ENCODE results near the gene CNN2. TPM values are rescaled to one million over a fixed set of nuclear protein-coding genes. Genes with fewer than 3 reads are reported as not detected.
A peak's percentile ranks its signal among the peaks of the same experiment; 100 is the strongest.

Gene CNN2
- total and polyA plus RNA-seq, 2 donors from 2014 or later = 64.1 to 131 TPM

GRCh38 chr19:1065606-1066109 lies 39.2 kb downstream of the CNN2 start:
- no peak overlapping the region for H3K27ac ChIP-seq (ENCODE audit: low read depth in 2 of 2, low read length in 2 of 2)
- intact Hi-C loops (cut with DNase I) = no loop called here
- no peak overlapping the region for H3K4me3 ChIP-seq (ENCODE audit: low read length in 3 of 3)
- no peak for FAIRE-seq
- TF ChIP-seq CTCF (IDR thresholded peaks at IDR 0.05; ENCODE audit: borderline replicate concordance, extremely low read depth, insufficient read depth) = no peak
- H3K9ac ChIP-seq (ENCODE audit: low read length in 3 of 3) = no peak overlapping the region
- H3K36me3 ChIP-seq (ENCODE audit: control insufficient read depth in 2 of 3, insufficient read depth in 3 of 3, low read length in 3 of 3) = no peaks in the 10 kb centered on the region
- no peaks in the 10 kb centered on the region for H3K9me3 ChIP-seq (ENCODE audit: control insufficient read depth in 2 of 3, insufficient read depth in 1 of 3, low read length in 3 of 3)
- peaks cover 16% of the 10 kb centered on the region for H3K27me3 ChIP-seq (ENCODE audit: control insufficient read depth, insufficient read depth, low read length)
- DNase-seq = no peak
- H3K4me1 ChIP-seq (ENCODE audit: control insufficient read depth in 2 of 3, insufficient read depth in 2 of 3, low read depth in 1 of 3, low read length in 3 of 3) = peaks cover 0 to 19% (median 4%) of the 10 kb centered on the region in 3 donors

- H3K27me3 ChIP-seq (ENCODE audit: control insufficient read depth, insufficient read depth, low read length) = peaks cover 17% of the 10 kb centered on the region
- no peak overlapping the region for H3K4me3 ChIP-seq (ENCODE audit: low read length in 3 of 3)
- H3K9ac ChIP-seq (ENCODE audit: low read length in 3 of 3) = no peak overlapping the region
- H3K4me1 ChIP-seq (ENCODE audit: control insufficient read depth in 2 of 3, insufficient read depth in 2 of 3, low read depth in 1 of 3, low read length in 3 of 3) = peaks cover 0 to 19% (median 4%) of the 10 kb centered on the region in 3 donors
- no peak for TF ChIP-seq CTCF (IDR thresholded peaks at IDR 0.05; ENCODE audit: borderline replicate concordance, extremely low read depth, insufficient read depth)
- H3K27ac ChIP-seq (ENCODE audit: low read depth in 2 of 2, low read length in 2 of 2) = no peak overlapping the region
- no peaks in the 10 kb centered on the region for H3K9me3 ChIP-seq (ENCODE audit: control insufficient read depth in 2 of 3, insufficient read depth in 1 of 3, low read length in 3 of 3)
- no peaks in the 10 kb centered on the region for H3K36me3 ChIP-seq (ENCODE audit: control insufficient read depth in 2 of 3, insufficient read depth in 3 of 3, low read length in 3 of 3)
- FAIRE-seq (no peak), DNase-seq (no peak)
- intact Hi-C loops (cut with DNase I) = no loop called here
Observed at GRCh38 chr19:1066251-1066747, 39.9 kb downstream of the CNN2 start.

GRCh38 chr19:1066748-1067340 lies 40.4 kb downstream of the CNN2 start, which contains the start of gene ARHGAP45:
Gene ARHGAP45 (plus strand): TSS chr19:1067167. CDS start chr19:1067406, 239 bp downstream.
- H3K4me3 ChIP-seq (ENCODE audit: low read length in 3 of 3) = no peak within 1 kb of the TSS
- peak within 1 kb of the TSS in 1 of 2 donors; percentile 72 for H3K27ac ChIP-seq (ENCODE audit: low read depth in 2 of 2, low read length in 2 of 2)
- intact Hi-C loops (cut with DNase I) = no loop called here
- no peak for FAIRE-seq
- no peaks in the 10 kb centered on the region for H3K9me3 ChIP-seq (ENCODE audit: control insufficient read depth in 2 of 3, insufficient read depth in 1 of 3, low read length in 3 of 3)
- peak in 1 of 5 donors; percentile 89 for DNase-seq
- peaks cover 0 to 19% (median 4%) of the 10 kb centered on the region in 3 donors for H3K4me1 ChIP-seq (ENCODE audit: control insufficient read depth in 2 of 3, insufficient read depth in 2 of 3, low read depth in 1 of 3, low read length in 3 of 3)
- H3K36me3 ChIP-seq (ENCODE audit: control insufficient read depth in 2 of 3, insufficient read depth in 3 of 3, low read length in 3 of 3) = no peaks in the 10 kb centered on the region
- peaks cover 17% of the 10 kb centered on the region for H3K27me3 ChIP-seq (ENCODE audit: control insufficient read depth, insufficient read depth, low read length)
- no peak for TF ChIP-seq CTCF (IDR thresholded peaks at IDR 0.05; ENCODE audit: borderline replicate concordance, extremely low read depth, insufficient read depth)
- H3K9ac ChIP-seq (ENCODE audit: low read length in 3 of 3) = no peak within 1 kb of the TSS

All from kidney (tissue), 14 donors.